ENCODE data around the gene CSNK1E. TPM values are rescaled to one million over a fixed set of nuclear protein-coding genes. Genes with fewer than 3 reads are reported as not detected.

CSNK1E gene
- total and polyA plus RNA-seq, 2 of the 4 experiments (the other 2 are of a cell fraction): 116 to 276 TPM

DNA sequence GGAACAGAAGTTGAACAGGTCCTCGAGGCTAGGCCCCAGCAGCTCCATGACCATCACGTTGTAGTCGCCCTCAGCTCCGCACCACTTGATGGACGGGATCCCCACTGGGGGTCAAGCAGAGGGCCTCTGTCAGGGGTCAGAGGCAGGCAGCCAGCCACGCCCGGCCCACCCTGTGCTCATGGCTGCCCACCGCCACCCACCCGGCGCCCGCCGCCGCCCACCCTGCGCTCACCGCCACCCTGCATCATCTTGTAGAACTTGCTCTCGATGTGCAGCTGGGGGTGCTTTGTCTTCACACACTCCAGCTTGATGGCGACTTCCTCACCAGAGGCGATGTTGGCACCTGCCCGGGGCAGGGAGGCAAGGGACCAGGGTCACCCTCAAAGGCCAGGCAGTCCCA is 14.3 kb downstream of the CSNK1E start:
- Histone ChIP-seq H3K27ac (ENCODE audit: insufficient read depth, low read length) (no peak overlapping the region), H2BK15ac (ENCODE audit: low read depth, low read length) (no peak overlapping the region), H3K4me1 (ENCODE audit: control insufficient read depth, insufficient read depth, low read length) (peaks cover 15% of the 10 kb centered on the region), H2AK5ac (ENCODE audit: low read depth, low read length) (no peak overlapping the region), H3K9me3 (ENCODE audit: control insufficient read depth, insufficient read depth, low read length) (no peaks in the 10 kb centered on the region), H3K18ac (ENCODE audit: low read depth, low read length) (no peak overlapping the region), H2BK120ac (ENCODE audit: low read depth, low read length) (no peak overlapping the region), H4K8ac (ENCODE audit: low read depth in 2 of 2, low read length in 2 of 2) (no peak overlapping the region), H3K4me2 (ENCODE audit: low read depth, low read length) (no peak overlapping the region), H3K27me3 (ENCODE audit: control insufficient read depth, insufficient read depth, low read length) (no peaks in the 10 kb centered on the region), H3K4ac (ENCODE audit: low read depth, low read length) (no peak overlapping the region), H2BK5ac (ENCODE audit: low read depth, low read length, poor library complexity, severe bottlenecking) (no peak overlapping the region), H3K9me1 (ENCODE audit: insufficient read depth, low read length) (peaks cover 20% of the 10 kb centered on the region), H3K23ac (ENCODE audit: low read depth, low read length) (no peak overlapping the region), H3K4me3 (ENCODE audit: insufficient read depth, low read depth, low read length) (no peak overlapping the region), H4K20me1 (ENCODE audit: insufficient read depth, low read length) (peaks cover 100% of the 10 kb centered on the region), H3K79me1 (ENCODE audit: low read depth in 1 of 2, low read length in 2 of 2) (peaks cover 6 to 86% of the 10 kb centered on the region in 2 experiments; a peak in 3 of 4 replicates), H3K56ac (ENCODE audit: extremely low read depth, insufficient read depth, low read length) (no peak overlapping the region), H4K91ac (ENCODE audit: insufficient read depth, low read depth, low read length) (no peak overlapping the region), H3K36me3 (ENCODE audit: control insufficient read depth, insufficient read depth, low read length) (peaks cover 73% of the 10 kb centered on the region), H2AK9ac (replicated peaks; ENCODE audit: low read depth, low read length, poor library complexity) (no peak overlapping the region), H2BK20ac (ENCODE audit: low read depth, low read length) (no peak overlapping the region), H2AFZ (replicated peaks; ENCODE audit: low read length, poor library complexity) (no peak overlapping the region), H4K5ac (ENCODE audit: low read depth, low read length) (no peak overlapping the region), H3K9ac (ENCODE audit: low read depth, low read length) (no peak overlapping the region), H3K14ac (replicated peaks; ENCODE audit: low read depth, low read length) (no peak overlapping the region)
- POLR2A ChIA-PET (ENCODE audit: unreplicated experiment): no interaction called here
- in situ Hi-C loops (cut with MboI; ENCODE audit: low sequenced_read_pairs): no loop called here
- no peak for TF ChIP-seq MXI1 (IDR thresholded peaks at IDR 0.05; ENCODE audit: borderline replicate concordance, low read depth, low read length)
- no peak for TF ChIP-seq MAZ (IDR thresholded peaks at IDR 0.05; ENCODE audit: borderline replicate concordance, low read depth, low read length)
- no peak for TF ChIP-seq FOS (IDR thresholded peaks at IDR 0.05; ENCODE audit: low read depth, low read length)
- no peak for TF ChIP-seq SMC3 (IDR thresholded peaks at IDR 0.05; ENCODE audit: low read depth, low read length)
- no peak for TF ChIP-seq CEBPB (IDR thresholded peaks at IDR 0.05; ENCODE audit: low read depth, low read length)
- TF ChIP-seq MAFK (IDR thresholded peaks at IDR 0.05; ENCODE audit: low read depth, low read length): no peak
- TF ChIP-seq BHLHE40 (IDR thresholded peaks at IDR 0.05; ENCODE audit: low read depth, low read length): no peak
- TF ChIP-seq RCOR1 (IDR thresholded peaks at IDR 0.05; ENCODE audit: insufficient replicate concordance, low read length): no peak
- TF ChIP-seq, protein P1, sequence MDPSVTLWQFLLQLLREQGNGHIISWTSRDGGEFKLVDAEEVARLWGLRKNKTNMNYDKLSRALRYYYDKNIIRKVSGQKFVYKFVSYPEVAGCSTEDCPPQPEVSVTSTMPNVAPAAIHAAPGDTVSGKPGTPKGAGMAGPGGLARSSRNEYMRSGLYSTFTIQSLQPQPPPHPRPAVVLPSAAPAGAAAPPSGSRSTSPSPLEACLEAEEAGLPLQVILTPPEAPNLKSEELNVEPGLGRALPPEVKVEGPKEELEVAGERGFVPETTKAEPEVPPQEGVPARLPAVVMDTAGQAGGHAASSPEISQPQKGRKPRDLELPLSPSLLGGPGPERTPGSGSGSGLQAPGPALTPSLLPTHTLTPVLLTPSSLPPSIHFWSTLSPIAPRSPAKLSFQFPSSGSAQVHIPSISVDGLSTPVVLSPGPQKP (IDR thresholded peaks at IDR 0.05; ENCODE audit: borderline replicate concordance, low read depth, low read length): no peak
- CTCF ChIA-PET: no interaction called here
- no peak for DNase-seq
- no TSS peak for BruUV-seq (replicated peaks)
- no peak for ATAC-seq (ENCODE audit: low read depth)
- 91% methylated on average over 4 of the region's 19 CpGs; no CpG with 5 or more reads in 1 of the 2 experiments for WGBS, 2 experiments (ENCODE audit: extremely low coverage in 2 of 2, insufficient read length in 1 of 2)
- intact Hi-C loops (cut with micrococcal nuclease): no loop called here
- dilution Hi-C loops (cut with HindIII; ENCODE audit: low sequenced_read_pairs, unreplicated experiment): no loop called here

Data from IMR-90 (cell line).